HUES48 (cell line): ENCODE data around the gene DDX28.

Source experiments
- H3K27ac ChIP-seq: one replicate; pipeline ENCODE4 v1.7.0; 2013; ENCODE audit warnings: low read depth, low read length, inconsistent platforms
- H3K27me3 ChIP-seq: 2 replicates; pipeline ENCODE4 v1.6.1; 2013; ENCODE audit warnings: mild to moderate bottlenecking, low read length; ENCODE audit not compliant: control insufficient read depth, insufficient read depth
- H3K36me3 ChIP-seq: 2 replicates; pipeline ENCODE4 v1.6.1; 2013; ENCODE audit warnings: low read length; ENCODE audit not compliant: control insufficient read depth, insufficient read depth
- H3K4me1 ChIP-seq: 2 replicates; pipeline ENCODE4 v1.6.1; 2013; ENCODE audit warnings: mild to moderate bottlenecking, low read length; ENCODE audit not compliant: control insufficient read depth, insufficient read depth
- H3K4me3 ChIP-seq: 2 replicates; pipeline ENCODE4 v1.5.1; 2013; ENCODE audit warnings: mild to moderate bottlenecking, low read depth, low read length
- H3K9ac ChIP-seq: 2 replicates; pipeline ENCODE4 v1.6.1; 2013; ENCODE audit warnings: mild to moderate bottlenecking, low read depth, low read length, moderate library complexity
- H3K9me3 ChIP-seq: 2 replicates; pipeline ENCODE4 v1.6.1; 2013; ENCODE audit warnings: low read length; ENCODE audit not compliant: control insufficient read depth, insufficient read depth

Gene DDX28, protein sequence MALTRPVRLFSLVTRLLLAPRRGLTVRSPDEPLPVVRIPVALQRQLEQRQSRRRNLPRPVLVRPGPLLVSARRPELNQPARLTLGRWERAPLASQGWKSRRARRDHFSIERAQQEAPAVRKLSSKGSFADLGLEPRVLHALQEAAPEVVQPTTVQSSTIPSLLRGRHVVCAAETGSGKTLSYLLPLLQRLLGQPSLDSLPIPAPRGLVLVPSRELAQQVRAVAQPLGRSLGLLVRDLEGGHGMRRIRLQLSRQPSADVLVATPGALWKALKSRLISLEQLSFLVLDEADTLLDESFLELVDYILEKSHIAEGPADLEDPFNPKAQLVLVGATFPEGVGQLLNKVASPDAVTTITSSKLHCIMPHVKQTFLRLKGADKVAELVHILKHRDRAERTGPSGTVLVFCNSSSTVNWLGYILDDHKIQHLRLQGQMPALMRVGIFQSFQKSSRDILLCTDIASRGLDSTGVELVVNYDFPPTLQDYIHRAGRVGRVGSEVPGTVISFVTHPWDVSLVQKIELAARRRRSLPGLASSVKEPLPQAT

DNA sequence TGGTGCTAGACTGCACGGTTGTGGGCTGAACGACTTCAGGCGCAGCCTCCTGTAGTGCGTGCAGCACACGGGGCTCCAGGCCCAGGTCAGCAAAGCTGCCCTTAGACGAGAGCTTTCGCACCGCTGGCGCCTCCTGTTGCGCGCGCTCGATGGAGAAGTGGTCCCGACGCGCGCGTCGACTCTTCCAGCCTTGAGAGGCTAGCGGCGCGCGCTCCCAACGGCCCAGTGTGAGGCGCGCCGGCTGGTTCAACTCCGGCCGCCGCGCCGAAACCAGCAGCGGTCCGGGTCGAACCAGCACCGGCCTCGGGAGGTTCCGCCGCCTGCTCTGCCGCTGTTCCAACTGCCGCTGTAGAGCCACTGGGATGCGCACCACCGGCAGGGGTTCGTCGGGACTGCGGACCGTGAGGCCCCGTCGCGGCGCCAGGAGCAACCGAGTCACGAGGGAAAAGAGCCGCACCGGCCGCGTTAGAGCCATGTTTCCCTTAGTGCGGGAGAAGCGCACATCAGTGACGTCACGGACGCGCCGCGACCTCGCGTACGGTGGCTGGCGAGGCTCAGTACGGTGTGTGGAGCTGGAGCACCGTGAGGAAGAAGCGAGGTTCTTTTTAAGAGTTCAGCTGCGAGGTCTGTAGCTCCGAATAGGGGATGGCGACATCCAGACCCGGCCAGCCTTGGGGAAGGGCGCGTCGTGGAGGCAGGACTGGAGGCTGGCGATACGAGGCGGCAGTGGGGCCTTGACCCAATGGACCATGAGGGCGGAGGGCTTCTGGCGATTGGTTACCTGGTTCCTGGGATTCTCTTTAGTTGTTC, at the start of gene DDX28, which contains the start of gene DUS2:
Gene DDX28, minus strand, starts transcription at position 505 of the 810 bp plus-strand sequence. Its CDS starts 30 bp downstream, at position 475.
Gene DUS2, plus strand, starts transcription at position 557 of the 810 bp plus-strand sequence. CDS start 14,740 bp downstream, outside the sequence.
- Histone ChIP-seq H3K9ac (peak within 1 kb of the TSS; percentile 95), H3K27me3 (no peaks in the 10 kb centered on the region), H3K36me3 (peaks cover 35% of the 10 kb centered on the region), H3K9me3 (no peaks in the 10 kb centered on the region), H3K4me3 (peak within 1 kb of the TSS; percentile 96), H3K27ac (peak within 1 kb of the TSS; percentile 96), H3K4me1 (peaks cover 7% of the 10 kb centered on the region)

DNA sequence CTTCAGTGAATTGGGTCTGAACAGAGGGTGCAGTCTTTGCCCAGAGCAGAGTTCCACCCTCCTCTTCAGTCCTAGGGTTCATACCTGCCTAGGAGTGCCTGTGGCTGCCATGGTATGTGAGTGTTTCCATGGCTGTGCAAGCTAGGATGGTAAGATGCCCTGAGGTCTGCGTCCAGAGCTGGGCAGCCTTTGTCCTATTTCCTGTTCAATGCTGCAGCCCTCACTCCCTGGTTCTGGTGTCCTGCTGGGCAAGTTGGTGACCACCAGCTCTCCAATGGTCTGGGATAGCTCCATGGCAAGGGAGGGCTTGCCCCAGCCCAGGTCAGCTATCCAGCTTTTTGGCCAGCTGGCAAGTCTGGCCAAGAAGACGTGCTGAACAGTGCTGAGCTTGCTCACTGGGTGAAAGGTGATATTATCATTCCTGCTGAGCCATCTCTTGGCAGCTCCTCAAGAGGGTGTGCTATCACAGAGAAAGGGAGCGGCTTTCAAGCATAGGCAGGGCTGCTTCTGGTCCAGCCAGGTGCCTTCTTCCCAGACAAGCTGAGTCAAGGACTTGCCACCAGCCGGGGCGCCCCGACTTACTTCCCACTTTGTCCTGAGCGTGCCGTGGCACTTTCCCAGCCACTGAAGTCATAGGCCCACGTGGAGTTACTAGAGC, 49.1 kb upstream of the DDX28 start:
- Histone ChIP-seq H3K9me3 (no peaks in the 10 kb centered on the region), H3K36me3 (peaks cover 80% of the 10 kb centered on the region), H3K4me1 (no peaks in the 10 kb centered on the region), H3K9ac (no peak overlapping the region), H3K4me3 (no peak overlapping the region), H3K27ac (no peak overlapping the region), H3K27me3 (no peaks in the 10 kb centered on the region)

DNA sequence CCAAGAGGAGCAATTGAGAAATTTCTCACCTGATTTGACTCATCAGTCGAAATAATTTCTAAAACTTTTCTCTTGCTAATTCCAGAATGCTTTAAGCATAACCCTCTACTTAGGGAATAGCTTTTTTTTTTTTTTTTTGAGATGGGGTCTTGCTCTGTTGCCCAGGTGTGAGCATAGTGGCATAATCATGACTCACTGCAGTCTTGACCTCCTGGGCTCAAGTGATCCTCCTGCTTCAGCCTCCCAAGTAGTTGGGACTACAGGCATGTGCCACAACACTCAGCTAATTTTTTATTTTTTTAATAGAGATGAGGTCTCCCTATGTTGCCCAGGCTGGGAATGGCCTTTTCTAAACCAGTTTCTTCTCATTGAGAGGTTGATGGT, 48.5 kb upstream of the DDX28 start:
- no peak overlapping the region for H3K27ac ChIP-seq
- H3K9ac ChIP-seq, result no peak overlapping the region
- no peaks in the 10 kb centered on the region for H3K27me3 ChIP-seq
- no peaks in the 10 kb centered on the region for H3K9me3 ChIP-seq
- no peak overlapping the region for H3K4me3 ChIP-seq
- no peaks in the 10 kb centered on the region for H3K4me1 ChIP-seq
- peaks cover 78% of the 10 kb centered on the region for H3K36me3 ChIP-seq

DNA sequence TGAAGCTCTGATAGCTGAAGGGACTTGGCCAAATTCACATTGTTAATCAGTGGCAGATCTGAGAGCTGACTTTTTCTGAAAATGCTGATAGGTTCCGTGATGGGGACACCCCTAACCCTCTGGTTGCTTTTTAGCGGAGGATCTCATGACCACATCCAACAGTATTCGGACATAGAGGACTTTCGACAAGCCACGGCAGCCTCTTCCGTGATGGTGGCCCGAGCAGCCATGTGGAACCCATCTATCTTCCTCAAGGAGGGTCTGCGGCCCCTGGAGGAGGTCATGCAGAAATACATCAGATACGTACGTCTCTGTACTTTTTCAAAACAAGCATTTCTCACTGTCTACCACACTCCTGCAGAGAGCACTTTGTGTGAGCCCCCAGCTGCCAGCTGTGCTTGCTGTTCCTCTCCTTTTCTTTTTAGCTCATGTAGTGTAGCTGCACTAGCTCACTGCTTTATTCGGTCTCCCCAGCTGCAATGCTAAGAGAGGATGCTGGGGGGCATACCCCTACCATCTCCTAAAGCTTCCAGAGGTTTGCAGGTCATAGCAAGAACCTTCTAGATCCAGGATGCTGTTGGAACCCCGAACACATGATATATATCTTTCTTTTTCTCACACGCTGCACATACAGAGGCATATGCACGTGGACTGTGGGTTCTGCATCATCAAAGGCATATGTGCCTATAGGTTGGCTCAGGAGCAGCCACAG, 47.9 kb upstream of the DDX28 start:
- no peaks in the 10 kb centered on the region for H3K4me1 ChIP-seq
- no peak overlapping the region for H3K27ac ChIP-seq
- no peaks in the 10 kb centered on the region for H3K9me3 ChIP-seq
- H3K27me3 ChIP-seq, result no peaks in the 10 kb centered on the region
- H3K36me3 ChIP-seq, result peaks cover 78% of the 10 kb centered on the region
- H3K4me3 ChIP-seq, result no peak overlapping the region
- H3K9ac ChIP-seq, result no peak overlapping the region

DNA sequence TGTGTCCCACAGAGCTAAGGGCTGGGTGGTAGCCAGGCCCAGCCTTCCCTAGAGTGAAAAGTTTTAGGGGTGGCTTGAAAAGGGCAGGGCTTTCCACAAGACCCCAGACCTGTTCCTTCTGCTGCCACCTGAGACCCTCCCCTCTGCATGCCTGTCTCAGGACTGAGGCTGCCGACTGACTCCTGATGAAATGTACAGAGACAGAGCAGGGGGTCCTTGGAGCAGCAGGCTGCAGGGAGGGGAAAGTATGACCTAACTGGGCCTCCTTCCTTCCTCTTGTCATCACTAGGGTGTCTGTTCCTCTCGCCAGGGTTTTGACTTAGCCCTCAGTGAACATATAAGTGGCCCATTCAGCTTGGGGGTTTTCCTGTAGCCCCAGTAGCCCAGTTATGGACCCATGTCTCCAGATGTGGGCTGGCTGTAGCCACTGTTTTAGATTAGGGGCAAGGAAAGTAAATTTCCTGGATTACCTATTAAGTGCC, 47.3 kb upstream of the DDX28 start:
- no peaks in the 10 kb centered on the region for H3K27me3 ChIP-seq
- no peak overlapping the region for H3K27ac ChIP-seq
- H3K9me3 ChIP-seq, result no peaks in the 10 kb centered on the region
- no peak overlapping the region for H3K9ac ChIP-seq
- peaks cover 75% of the 10 kb centered on the region for H3K36me3 ChIP-seq
- H3K4me1 ChIP-seq, result no peaks in the 10 kb centered on the region
- H3K4me3 ChIP-seq, result no peak overlapping the region

DNA sequence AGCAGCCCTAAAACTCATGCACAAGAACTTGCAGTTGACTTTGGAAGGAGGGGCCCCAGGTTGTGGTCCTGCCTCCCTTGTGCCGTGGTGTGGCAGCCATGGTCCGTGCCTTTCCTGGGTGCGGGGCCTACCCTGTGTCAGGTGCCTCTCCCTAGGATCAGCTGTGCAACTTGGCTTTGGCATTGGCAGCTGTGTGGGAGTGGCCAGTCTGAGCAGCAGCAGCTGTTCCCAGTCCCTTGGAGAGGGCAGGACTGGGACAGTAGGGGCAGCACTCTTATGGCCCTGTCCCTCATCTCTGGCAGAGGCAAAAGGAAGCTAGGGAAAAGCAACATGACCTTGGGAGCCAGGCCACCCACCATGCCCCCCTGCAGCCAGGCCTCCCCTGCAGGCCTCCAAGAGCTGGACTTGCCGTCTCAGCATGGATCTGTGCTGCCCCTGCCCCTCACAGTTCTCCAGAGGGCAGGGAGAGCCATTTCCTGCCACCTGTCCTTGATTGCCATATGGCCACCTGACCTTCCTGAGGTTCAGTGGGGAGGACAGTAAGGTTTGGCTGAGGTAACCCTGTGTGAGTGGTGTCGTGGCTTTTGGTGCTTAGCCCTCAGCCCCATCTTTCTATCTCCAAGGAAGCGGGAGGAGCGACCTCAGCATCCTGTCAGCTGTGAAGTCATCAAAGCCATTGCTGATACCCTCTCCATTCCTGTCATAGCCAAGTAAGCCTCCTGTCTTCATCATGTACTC, 46.6 kb upstream of the DDX28 start:
- H3K9ac ChIP-seq, result no peak overlapping the region
- peaks cover 70% of the 10 kb centered on the region for H3K36me3 ChIP-seq
- H3K27me3 ChIP-seq, result no peaks in the 10 kb centered on the region
- H3K4me3 ChIP-seq, result no peak overlapping the region
- no peaks in the 10 kb centered on the region for H3K9me3 ChIP-seq
- H3K4me1 ChIP-seq, result no peaks in the 10 kb centered on the region
- no peak overlapping the region for H3K27ac ChIP-seq

DNA sequence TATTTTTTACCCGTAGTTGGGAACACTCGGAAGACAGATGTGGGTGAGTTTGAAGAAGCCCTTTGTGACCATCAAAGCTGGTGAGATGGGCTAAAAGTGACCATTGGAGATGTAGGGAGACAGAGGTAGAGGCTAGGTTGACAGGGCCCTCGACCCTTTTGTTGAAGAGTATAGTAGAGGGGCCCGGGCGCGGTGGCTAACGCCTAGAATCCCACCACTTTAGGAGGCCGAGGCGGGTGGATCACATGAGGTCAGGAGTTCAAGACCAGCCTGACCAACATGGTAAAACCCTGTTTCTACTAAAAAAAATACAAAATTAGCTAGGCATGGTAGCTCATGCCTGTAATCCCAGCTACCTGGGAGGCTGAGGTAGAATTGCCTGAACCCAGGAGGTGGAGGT, 45.9 kb upstream of the DDX28 start:
- H3K9me3 ChIP-seq, result no peaks in the 10 kb centered on the region
- H3K27me3 ChIP-seq, result no peaks in the 10 kb centered on the region
- H3K4me3 ChIP-seq, result no peak overlapping the region
- no peak overlapping the region for H3K9ac ChIP-seq
- H3K4me1 ChIP-seq, result no peaks in the 10 kb centered on the region
- H3K27ac ChIP-seq, result no peak overlapping the region
- peaks cover 62% of the 10 kb centered on the region for H3K36me3 ChIP-seq

DNA sequence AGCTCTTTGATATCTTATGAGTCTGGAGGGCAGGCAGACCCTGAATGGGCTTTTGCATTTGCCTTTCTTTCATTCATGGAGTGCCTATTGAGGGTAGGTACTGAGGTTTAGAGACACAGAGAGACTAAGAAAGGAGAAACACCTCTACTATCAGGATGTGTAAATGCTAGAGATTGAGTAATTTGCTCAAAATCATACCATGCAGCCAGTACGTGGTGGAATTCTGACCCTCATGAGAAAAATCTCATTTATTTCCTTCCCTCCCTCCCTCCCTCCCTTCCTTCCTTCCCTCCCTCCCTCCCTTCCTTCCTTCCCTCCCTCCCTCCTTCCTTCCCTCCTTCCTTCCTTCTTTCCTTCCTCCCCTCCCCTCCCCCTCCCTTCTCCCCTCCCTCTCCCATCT, 43.7 kb upstream of the DDX28 start:
- Histone ChIP-seq H3K9ac (no peak overlapping the region), H3K36me3 (peaks cover 53% of the 10 kb centered on the region)

DNA sequence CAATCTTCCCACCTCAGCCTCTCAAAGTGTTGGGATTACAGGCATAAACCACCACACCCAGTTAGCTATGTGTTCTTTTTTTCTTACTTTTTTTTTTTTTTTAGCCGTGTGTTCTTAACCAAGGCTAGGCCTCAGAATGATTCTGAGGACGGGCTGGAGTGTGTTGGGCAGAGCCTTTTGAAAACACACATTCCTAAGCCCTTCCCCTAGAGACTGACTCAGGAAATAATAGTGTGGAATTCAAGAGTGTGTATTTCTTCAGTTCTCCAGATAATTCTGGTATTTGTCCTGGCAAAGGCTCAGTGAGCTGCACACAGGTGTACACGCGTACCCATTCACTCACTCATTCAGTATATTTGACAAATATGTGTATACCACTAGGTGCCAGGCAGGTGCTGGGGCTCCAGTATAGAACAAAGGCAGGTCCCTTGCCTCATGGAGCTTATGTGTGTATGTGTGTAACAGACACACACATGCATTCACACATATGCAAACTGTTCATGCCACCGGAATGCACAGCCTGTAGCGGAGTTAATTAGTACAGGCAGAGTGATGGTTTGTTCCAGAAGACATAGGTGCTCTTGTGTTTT, 42.8 kb upstream of the DDX28 start:
- Histone ChIP-seq H3K36me3 (peaks cover 53% of the 10 kb centered on the region), H3K27me3 (no peaks in the 10 kb centered on the region), H3K4me3 (no peak overlapping the region), H3K27ac (no peak overlapping the region), H3K9ac (no peak overlapping the region), H3K9me3 (no peaks in the 10 kb centered on the region), H3K4me1 (no peaks in the 10 kb centered on the region)

More for the DNA sequence above, 43.7 kb upstream of the DDX28 start:
- H3K27ac ChIP-seq, result no peak overlapping the region
- H3K9me3 ChIP-seq, result no peaks in the 10 kb centered on the region
- H3K4me3 ChIP-seq, result no peak overlapping the region
- no peaks in the 10 kb centered on the region for H3K27me3 ChIP-seq
- no peaks in the 10 kb centered on the region for H3K4me1 ChIP-seq
